Aorta (tissue), 5 donors: ENCODE measurements around the gene CRYBA1. TPM values are rescaled to one million over a fixed set of nuclear protein-coding genes. Genes with fewer than 3 reads are reported as not detected.
"Not testable (repeated sequence)": the region's sequence is repeated elsewhere in the genome, so short reads cannot be mapped to it uniquely, and the experiment has no call there.

Source experiments
- ATAC-seq: fragments of 200-7000 bp; cut with Tn5 transposase; one replicate; pipeline ENCODE4 v1.9.1; 2022; ENCODE audit warnings: moderate library complexity; ENCODE audit not compliant: low FRiP score
- DNase-seq, 2 donors: peaks; one replicate each; pipeline ENCODE4 v3.0.0-alpha.2; 2020
- H3K27ac ChIP-seq, 2 donors: one replicate each; pipeline ENCODE4 v1.5.1; 2013; ENCODE audit warnings: low read length in 2 of 2, mild to moderate bottlenecking in 2 of 2, moderate library complexity in 2 of 2, control low read depth in 1 of 2, inconsistent platforms in 1 of 2, low read depth in 1 of 2
- H3K27me3 ChIP-seq, 2 donors: one replicate each; pipeline ENCODE4 v1.6.1; 2013; ENCODE audit warnings: control low read depth in 1 of 2, low read length in 1 of 2, mild to moderate bottlenecking in 1 of 2, moderate library complexity in 1 of 2; ENCODE audit not compliant: insufficient read depth in 2 of 2, control insufficient read depth in 1 of 2
- H3K36me3 ChIP-seq, 2 donors: one replicate each; pipeline ENCODE4 v1.6.1; 2013; ENCODE audit warnings: control low read depth in 1 of 2, low read length in 1 of 2, mild to moderate bottlenecking in 1 of 2; ENCODE audit not compliant: insufficient read depth in 2 of 2, control insufficient read depth in 1 of 2
- H3K4me1 ChIP-seq, 2 donors: one replicate each; pipeline ENCODE4 v1.6.1; 2013; ENCODE audit warnings: low read length in 2 of 2, control low read depth in 1 of 2, mild to moderate bottlenecking in 1 of 2, moderate library complexity in 1 of 2; ENCODE audit not compliant: insufficient read depth in 2 of 2, control insufficient read depth in 1 of 2
- H3K4me3 ChIP-seq, 2 donors: one replicate each; pipeline ENCODE4 v1.5.1; 2013; ENCODE audit warnings: low read length in 2 of 2, control low read depth in 1 of 2, mild to moderate bottlenecking in 1 of 2
- H3K9me3 ChIP-seq: one replicate; pipeline ENCODE4 v1.6.1; 2013; ENCODE audit warnings: mild to moderate bottlenecking, low read length; ENCODE audit not compliant: control insufficient read depth
- WGBS, 2 donors: extraction: QIAGEN DNeasy Blood & Tissue Kit; methylation state at CpG; one replicate each; pipeline ENCODE4 v1.1.7; 2013; 5-methylcytosine and 5-hydroxymethylcytosine counted together
- intact Hi-C, 2 donors: fragments of 100-400 bp; cut with DNase I; formaldehyde crosslinking; loops; one replicate each; pipeline versions ENCODE4 v1.14.2 to v1.15.0; 2022
- polyA plus RNA-seq, 2 donors: library from polyadenylated mRNA; stranded (reverse); fragments of 200-250 nt; gene quantifications; one replicate each; pipeline ENCODE4 v1.2.3, GENCODE V29; 2013
- total RNA-seq, 2 donors: library from RNA; stranded (reverse); fragmentation: NEBNext Ultra II Directional; extraction: Animal tissue kit (Norgen Biotek cat#: 25700); gene quantifications; one replicate each; pipeline ENCODE4 v1.2.1, GENCODE V29; 2021
- donor health status: healthy with polysubstance abuse.
- donor health status: Bipolar disorder and iron deficiency.
- donor health status: DM: no; HTN: no; CAD: no.
- donor health status: DM: no; HTN: no; CAD: no.
- donor health status: DM: yes; HTN: yes; CAD: no.

The CRYBA1 gene
- total and polyA plus RNA-seq, 4 donors: not detected

DNA sequence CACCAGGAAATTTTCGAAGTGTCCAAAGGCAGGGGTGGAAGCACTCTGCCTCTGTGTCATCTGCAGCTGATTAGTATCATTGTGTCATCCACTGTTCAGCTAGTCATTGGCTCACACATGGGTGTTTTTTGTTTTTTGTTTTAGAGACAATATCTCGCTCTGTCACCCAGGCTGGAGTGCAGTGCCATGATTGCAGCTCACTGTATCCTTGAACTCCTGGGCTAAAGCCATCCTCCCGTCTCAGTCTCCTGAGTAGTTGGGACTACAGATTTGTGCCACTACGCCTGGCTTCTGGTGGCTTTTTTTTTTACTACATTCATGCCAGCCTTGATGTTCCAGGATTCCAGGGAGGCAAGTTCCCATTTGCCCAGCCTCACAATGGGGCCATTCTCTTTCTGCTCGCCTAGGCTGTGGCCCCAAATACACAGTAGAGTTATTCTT, 34.0 kb upstream of the CRYBA1 start:
- no peaks in the 10 kb centered on the region for H3K27me3 ChIP-seq
- no peak overlapping the region for H3K27ac ChIP-seq
- ATAC-seq (no peak), DNase-seq (peak in 1 of 2 donors; percentile 4)
- WGBS, 2 donors: 76 to 87% methylated on average over 5 of the region's 5 CpGs
- H3K4me1 ChIP-seq: no peaks in the 10 kb centered on the region
- H3K4me3 ChIP-seq: no peak overlapping the region
- no peaks in the 10 kb centered on the region for H3K9me3 ChIP-seq
- intact Hi-C loops: no loop called here
- no peaks in the 10 kb centered on the region for H3K36me3 ChIP-seq

DNA sequence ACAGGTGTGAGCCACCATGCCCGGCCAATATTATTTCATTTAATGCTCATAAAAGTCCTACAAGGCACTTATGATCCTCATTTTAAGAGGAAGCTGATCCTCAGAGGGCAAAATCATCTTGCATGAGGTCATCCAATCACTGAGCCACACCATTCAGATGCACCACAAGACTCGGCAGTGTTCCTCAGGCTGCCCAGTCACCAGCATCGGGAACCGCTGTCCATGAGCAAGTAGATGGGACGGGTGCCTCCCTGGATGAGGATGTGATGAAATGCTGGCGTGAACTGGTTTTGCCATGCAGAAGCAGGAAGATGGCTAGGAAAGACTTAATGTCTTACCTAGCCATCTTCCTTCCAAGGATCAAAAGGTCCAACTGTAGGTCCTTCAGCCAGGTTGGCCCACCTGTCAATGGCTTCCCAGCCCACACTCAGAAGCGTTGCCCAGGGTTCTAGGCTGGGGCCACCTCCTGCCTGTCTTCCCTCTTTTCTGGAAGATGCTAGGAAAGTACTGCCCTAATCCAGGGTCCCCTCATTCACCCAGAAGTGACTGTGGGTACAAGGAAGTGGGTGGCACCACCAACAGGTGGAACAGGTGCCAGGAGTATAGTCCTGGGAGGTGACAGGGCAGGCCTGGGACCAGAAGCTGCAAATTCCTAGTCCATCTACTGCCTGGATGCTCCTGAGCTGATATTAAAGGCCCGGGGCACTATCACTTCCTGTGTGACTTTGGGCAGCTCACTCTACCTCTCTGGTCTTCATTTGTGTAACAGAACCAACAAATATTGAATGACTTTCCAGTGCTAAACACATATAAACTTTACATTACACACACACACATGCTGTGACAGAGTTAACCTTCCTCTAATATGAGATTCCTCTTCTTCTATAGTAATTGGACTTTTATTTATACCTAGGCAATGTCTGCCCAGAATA, 32.2 kb upstream of the CRYBA1 start:
- WGBS, 2 donors: 91 to 92% methylated on average over 8 of the region's 8 CpGs
- no peak overlapping the region for H3K27ac ChIP-seq
- no peak overlapping the region for H3K4me3 ChIP-seq
- no peaks in the 10 kb centered on the region for H3K4me1 ChIP-seq
- intact Hi-C loops: loop anchor here (5.0 kb wide), 2 partner anchors 32 to 67 kb away; partner anchors contain the start of gene MYO18A (in 1 of the 2)
- DNase-seq: peak; percentile 61 to 74
- H3K9me3 ChIP-seq: no peaks in the 10 kb centered on the region
- no peak for ATAC-seq
- no peaks in the 10 kb centered on the region for H3K36me3 ChIP-seq
- H3K27me3 ChIP-seq: no peaks in the 10 kb centered on the region

DNA sequence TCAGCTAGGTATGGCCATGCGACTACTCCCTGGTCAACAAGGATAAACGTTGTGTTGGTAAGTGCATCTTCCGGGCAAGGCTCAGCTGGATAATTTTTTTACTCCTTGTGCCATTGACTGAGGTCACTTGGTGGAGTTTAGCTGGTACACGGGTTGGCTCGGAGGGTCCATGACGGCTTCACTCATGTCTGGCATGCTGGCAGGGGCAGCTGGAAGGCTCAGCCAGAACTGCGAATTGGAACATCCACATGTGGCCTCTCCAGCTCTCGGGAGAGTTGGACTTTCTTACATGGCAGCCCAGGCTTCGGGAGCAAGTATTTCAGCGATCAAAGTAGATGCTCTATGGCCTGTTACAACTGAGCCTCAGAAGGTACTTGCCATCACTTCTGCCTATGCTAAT, 31.5 kb upstream of the CRYBA1 start:
- Histone ChIP-seq H3K4me1 (no peaks in the 10 kb centered on the region), H3K36me3 (no peaks in the 10 kb centered on the region), H3K9me3 (no peaks in the 10 kb centered on the region), H3K27me3 (no peaks in the 10 kb centered on the region), H3K4me3 (no peak overlapping the region), H3K27ac (no peak overlapping the region)
- intact Hi-C loops: loop anchor here (5.0 kb wide), 2 partner anchors 33 to 68 kb away; partner anchors contain the start of gene MYO18A (in 1 of the 2)
- DNase-seq: peak in 1 of 2 donors; percentile 19
- 31 to 44% methylated on average over 10 of the region's 10 CpGs for WGBS, 2 donors
- no peak for ATAC-seq

DNA sequence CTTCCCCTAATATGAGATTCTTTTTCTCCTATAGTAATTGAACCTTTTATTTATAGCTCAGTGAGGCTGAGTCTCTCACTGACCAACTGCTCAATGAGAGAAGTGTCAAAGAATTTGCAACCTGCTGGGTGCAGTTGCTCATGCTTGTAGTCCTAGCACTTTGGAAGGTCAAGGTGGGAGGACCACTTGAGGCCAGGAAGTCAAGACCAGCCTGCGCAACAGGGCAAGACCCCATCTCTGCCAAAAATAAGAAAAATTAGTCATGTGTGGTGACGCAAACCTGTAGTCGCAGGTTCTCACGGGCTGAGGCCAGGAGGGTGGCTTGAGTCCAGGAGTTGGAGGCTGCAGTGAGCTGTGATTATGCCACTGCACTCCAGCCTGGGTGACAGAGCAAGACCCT, 30.9 kb upstream of the CRYBA1 start:
- WGBS, 2 donors: 5 to 13% methylated on average over 4 of the region's 4 CpGs
- no peaks in the 10 kb centered on the region for H3K4me1 ChIP-seq

DNA sequence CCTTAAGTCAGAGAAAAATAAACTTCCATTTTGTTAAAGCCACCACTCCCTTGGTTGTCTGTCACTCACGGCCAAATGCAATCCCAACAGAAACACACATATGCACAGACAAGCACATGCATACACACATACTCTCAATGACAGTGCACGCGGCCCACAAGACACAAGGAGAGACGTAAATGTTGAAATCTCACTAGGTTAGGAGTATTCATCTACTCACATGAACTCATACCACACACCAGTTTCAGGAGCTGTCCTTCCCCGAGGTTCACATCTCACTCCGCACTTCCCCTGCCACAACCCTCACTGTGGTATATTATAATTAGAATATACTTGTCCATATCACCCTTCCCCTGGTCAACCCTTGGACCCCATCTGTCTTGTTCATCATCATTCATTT, 30.5 kb upstream of the CRYBA1 start:
- DNase-seq (no peak), ATAC-seq (no peak)
- Histone ChIP-seq H3K27ac (no peak overlapping the region), H3K9me3 (no peaks in the 10 kb centered on the region), H3K27me3 (no peaks in the 10 kb centered on the region), H3K4me1 (no peaks in the 10 kb centered on the region), H3K4me3 (no peak overlapping the region), H3K36me3 (no peaks in the 10 kb centered on the region)
- intact Hi-C loops: loop anchor here (2.0 to 5.0 kb wide), 3 partner anchors 34 to 77 kb away; partner anchors contain the start of gene MYO18A (in 1 of the 2)
- WGBS, 2 donors: 62 to 65% methylated on average over 6 of the region's 6 CpGs

More for the DNA sequence above, 30.9 kb upstream of the CRYBA1 start:
- Histone ChIP-seq H3K9me3 (no peaks in the 10 kb centered on the region), H3K36me3 (no peaks in the 10 kb centered on the region), H3K27ac (no peak overlapping the region), H3K4me3 (no peak overlapping the region), H3K27me3 (no peaks in the 10 kb centered on the region)
- intact Hi-C loops: loop anchor here (2.0 to 5.0 kb wide), 3 partner anchors 33 to 77 kb away; partner anchors contain the start of gene MYO18A (in 1 of the 2)
- ATAC-seq: no peak
- no peak for DNase-seq

DNA sequence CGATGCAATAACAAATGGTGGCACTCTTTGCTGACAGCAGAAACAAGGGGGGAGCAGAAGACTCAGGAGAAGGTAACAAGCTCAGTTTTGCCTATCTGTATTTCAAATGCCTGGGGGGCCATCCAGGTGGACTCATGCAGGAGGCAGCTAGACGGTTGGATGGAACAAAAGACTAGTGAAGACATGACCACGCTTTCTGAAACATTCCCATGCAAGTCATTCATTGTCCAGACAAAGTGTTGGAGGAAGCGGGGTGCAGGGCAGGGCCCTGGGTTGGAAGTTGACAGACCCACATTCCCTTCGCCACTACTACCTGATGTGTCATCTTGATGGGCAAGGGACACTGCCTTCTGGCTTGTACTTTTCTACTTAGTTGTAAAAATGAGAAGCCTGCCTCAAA, 29.8 kb upstream of the CRYBA1 start:
- H3K36me3 ChIP-seq: no peaks in the 10 kb centered on the region
- intact Hi-C loops: loop anchor here (2.0 to 5.0 kb wide), 3 partner anchors 35 to 76 kb away; partner anchors contain the start of gene MYO18A (in 1 of the 2)
- no peak overlapping the region for H3K4me3 ChIP-seq
- no peaks in the 10 kb centered on the region for H3K4me1 ChIP-seq
- ATAC-seq (no peak), DNase-seq (no peak)
- H3K27me3 ChIP-seq: no peaks in the 10 kb centered on the region
- no peak overlapping the region for H3K27ac ChIP-seq
- 93 to 96% methylated on average over 5 of the region's 5 CpGs for WGBS, 2 donors
- H3K9me3 ChIP-seq: no peaks in the 10 kb centered on the region

DNA sequence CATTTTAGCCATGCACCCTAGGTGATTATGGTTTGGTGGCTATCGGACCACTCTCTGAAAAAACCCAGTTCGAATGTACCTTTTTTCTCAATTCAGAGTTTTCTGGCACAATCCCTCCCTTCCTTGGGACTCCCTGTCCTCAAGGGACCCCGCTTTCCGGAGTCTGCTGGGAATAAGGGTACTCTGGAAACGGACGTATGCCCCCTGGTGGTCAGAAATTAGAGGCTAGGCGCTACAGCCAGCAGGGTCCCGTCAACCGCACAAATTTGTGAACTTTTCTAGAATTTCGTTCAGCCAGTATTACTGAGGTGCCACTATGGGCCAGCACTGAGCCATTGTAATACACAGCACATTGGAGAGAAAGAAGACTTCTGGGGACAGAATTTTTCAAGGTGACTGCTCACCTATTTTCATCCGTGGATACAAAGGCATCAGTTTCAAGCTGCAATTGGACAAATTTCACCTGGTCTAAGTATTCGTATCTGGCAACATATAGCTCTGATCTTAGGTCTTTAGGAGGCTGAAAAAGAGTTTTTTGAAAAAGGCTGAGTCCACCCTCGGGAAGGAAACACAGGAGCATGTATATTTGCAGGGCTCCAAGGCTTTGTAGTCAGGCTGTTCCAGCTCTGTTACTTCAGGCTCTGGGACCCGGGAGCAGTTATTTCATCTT, 27.1 kb upstream of the CRYBA1 start:
- DNase-seq (peak; percentile 84 to 88), ATAC-seq (peak; percentile 91)
- intact Hi-C loops: loop anchor here (1.0 to 5.0 kb wide), 4 partner anchors 37 to 73 kb away; partner anchors contain the start of genes MYO18A (in 1 of the 2) and NUFIP2 (in 1 of the 2)
- 8% methylated on average over 14 of the region's 14 CpGs for WGBS, 2 donors
- Histone ChIP-seq H3K27me3 (no peaks in the 10 kb centered on the region), H3K9me3 (no peaks in the 10 kb centered on the region), H3K36me3 (no peaks in the 10 kb centered on the region), H3K4me3 (no peak overlapping the region), H3K4me1 (no peaks in the 10 kb centered on the region), H3K27ac (no peak overlapping the region)

DNA sequence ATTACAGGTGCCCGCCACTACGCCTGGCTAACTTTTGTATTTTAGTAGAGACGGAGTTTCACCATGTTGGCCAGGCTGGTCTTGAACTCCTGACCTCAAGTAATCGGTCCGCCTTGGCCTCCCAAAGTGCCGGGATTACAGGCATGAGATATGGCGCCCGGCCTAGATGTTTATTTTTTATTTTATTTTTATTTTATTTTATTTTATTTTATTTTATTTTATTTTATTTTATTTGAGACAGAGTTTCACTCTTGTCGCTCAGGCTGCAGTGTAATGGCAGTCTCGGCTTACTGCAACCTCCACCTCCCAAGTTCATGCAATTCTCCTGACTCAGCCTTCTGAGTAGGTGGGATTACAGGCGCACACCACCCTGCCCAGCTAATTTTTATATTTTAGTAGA, 25.3 kb upstream of the CRYBA1 start:
- ATAC-seq, H3K9me3 ChIP-seq, H3K36me3 ChIP-seq, H3K27ac ChIP-seq, DNase-seq, H3K27me3 ChIP-seq, H3K4me1 ChIP-seq, H3K4me3 ChIP-seq: not testable (repeated sequence)
- 95 to 96% methylated on average over 11 of the region's 11 CpGs for WGBS, 2 donors
- intact Hi-C loops: loop anchor here in 1 of 2 donors (5.0 kb wide), 1 partner anchor 71 kb away; the partner anchor contains the start of gene NUFIP2
